DMS114 treated with DMSO at 0.1 percent for 48 hours (cell line): ENCODE measurements around the gene NFRKB.
"Not testable (repeated sequence)": the region's sequence is repeated elsewhere in the genome, so short reads cannot be mapped to it uniquely, and the experiment has no call there.

Experiments
- DNase-seq: peaks from one replicate; lab custom pipeline; 2025; ENCODE audit not compliant: unreplicated experiment; lab: John Stamatoyannopoulos, UW

Gene NFRKB

DNA sequence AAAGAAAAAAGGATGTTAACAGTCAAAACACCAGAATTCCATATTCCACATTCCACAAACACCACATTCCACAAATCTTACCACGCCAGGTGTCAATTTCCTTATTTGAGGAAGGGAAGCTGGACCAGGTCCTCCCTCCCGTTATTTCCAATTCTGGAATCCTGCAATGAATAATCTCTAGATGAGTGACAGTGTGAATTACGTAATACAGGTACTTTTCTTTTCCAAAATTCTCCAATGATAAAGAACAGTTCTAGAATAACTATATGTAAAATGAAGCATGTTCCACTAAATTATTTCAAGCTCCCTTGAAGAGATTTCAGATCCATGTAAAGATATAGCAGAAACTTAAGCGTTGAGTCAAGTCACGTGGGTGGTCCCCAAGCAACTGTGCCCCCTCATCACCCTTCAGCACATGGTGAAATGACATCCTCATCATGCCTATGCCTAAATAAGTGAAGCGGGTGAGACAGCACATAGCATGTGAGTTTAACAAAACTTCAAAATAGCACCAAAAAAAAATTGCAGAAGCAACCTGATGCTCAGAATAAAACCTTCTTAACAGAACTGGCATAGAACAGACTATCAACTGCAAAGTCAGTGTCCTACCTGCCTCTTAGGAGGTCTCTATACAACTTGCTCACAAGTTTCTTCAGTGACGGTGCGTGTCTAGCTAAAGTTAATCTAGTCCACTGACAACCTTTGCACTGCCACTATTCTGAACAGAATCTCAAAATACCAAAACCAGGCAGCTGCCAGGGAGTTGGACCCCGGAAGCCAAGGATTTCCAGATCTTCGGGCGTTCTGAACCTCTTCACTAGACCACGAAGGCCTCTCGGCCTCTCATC lies 876 bp downstream of the NFRKB start:
- no peak for DNase-seq

DNA sequence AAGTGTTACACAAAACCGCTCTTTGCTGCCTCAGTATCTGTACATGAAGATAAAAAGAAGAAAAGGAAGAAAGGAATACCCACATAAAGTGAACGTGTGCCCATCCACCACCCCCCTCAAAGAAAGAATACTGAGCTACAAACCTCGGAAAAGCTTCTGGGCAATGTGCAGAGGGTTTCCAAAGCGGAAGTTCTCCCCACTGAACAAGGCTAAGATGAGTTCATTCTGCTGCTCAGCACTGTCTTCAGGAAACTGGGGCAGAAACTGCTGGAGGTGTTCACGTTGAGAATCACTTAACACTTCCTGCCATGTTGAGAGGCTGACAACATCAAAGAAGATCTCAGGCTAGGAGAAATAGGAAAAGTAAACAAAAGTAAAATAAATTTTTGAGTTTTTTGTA lies 6.9 kb downstream of the NFRKB start:
- DNase-seq, result no peak

DNA sequence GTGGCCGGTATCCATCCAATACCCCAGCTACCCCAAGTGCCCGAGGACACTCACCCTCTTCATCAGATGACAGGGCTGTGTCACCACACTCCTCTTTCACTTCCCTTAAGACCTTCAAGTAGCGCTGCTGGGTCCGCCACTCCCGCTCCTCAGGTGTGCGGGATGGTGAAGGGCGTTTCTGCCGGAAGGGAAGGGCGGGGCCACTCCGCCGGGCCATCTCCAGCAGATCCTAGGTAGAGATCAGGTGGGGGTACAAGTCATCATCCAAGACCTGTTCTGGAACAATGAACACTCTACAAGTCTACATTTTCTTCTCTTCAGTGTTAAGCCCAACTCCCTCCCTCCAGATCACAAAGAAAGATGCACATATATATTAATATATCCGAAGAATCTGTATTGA lies 10.0 kb downstream of the NFRKB start:
- DNase-seq, result no peak

DNA sequence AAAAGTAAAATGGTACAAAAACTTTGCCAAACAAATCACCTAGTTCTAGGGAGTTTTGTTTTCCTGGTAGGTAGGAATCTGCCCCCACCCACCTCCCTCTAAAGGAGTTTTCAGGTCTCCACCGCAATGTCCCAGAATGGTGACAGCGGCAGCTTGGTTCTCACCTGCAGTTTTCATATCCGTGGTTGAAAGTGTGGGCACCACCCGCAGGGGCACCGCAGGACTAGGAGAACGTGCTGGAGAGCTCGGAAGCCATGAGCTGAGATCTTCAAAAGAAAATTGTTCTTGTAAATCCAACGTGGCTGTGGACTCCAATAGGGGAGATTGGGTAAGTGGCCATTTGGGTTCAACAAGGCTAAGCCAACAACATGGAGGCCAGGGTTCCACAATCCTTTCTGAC lies 10.8 kb downstream of the NFRKB start:
- no peak for DNase-seq

DNA sequence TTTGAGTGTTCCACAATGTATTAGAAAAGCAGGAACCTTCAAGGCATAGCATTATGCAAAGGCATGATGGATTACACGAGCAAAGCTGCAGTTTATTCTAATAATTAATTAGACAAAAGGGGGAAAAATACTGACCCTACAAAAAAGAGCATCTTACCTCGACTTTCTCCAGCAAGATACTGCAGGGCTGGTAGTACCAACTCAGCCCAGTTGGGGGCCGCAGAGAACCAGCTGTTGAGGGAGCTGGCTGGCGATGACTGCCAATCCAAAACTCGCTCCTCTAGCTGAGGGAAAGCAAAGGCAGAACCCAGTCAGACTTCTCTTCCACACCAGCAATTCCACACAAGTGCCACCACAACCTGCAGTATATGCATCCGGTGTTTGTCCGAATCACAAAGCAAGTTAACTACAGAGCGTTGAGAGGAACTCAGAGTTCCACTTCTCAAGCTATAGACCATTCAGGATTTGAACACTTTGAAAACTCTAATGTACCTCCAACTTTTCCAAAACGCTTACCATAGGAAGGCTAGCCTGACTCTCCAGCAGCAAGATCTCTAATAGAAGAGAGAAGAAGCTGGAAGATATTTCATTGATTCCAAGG lies 13.7 kb downstream of the NFRKB start:
- peak; percentile 12 for DNase-seq

DNA sequence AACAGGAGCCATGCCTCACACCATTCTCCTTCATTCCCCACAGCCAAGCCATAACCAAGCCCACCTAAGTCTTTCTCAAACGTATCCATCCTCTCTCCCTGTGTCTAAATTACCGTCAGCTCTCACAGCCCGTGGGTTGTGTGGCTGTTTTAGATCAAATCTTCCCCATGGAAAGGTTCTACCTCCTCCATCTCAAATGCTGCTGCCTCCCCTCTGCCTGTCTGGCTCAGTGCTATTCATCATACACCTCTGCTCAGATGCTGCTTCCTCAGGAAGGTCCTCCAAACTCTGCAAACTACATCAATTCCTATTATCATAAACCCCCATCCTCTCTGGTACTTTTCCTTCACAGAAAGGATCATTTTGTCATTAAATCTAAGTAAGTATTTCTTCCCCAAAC lies 15.1 kb downstream of the NFRKB start:
- no peak for DNase-seq

DNA sequence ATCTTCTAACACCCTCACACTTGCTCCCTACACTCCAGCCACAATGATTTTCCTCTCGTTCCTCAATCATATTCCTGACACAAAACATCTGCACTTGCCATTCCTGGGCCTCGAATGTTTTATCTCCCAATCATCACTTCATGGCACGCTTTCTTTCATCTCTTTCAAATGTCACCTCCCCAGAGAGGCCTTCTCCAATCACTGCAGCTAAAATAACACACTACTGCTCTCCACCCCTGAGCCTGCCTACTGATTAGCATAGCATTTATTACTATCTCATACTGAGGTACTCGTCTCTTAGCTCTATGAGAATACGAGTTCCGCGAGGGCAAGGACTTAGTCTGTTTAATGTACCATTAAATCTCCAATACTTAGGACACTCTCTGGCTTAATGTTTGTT lies 23.5 kb downstream of the NFRKB start:
- DNase-seq, result no peak

DNA sequence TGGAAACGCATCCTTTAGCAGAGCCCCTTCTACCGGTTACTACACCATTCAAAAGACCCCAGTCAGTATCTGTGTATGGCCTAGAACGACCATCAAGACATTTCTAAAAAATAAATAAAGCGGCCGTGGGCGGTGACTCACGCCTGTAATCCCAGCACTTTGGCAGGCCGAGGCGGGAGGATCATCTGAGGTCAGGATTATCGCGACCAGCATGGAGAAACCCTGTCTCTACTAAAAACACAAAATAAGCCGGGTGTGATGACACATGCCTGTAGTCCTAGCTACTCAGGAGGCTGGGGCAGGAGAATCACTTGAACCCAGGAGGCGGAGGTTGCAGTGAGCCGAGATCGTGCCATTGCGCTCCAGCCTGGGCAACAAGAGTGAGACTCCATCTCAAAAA lies 26.8 kb downstream of the NFRKB start:
- not testable (repeated sequence) for DNase-seq

DNA sequence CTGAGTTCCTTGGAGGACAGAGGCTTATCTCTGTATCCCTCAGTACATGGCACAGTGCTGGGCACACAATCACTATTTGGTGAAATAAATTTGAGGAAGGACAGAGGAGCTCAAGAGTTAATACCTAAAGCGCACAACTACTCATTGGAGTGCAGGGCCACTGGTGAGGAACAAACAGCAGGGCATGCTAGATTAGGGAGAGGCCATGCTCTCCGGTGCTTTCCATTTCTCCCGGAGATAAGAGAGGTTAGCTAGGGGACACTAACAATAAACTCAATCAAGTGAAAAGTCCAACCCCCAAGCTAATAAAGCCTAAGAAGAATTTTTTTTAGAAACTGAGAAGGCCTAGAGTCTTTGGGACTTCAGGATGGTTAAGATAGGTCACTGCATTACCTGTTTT lies 29.1 kb downstream of the NFRKB start:
- DNase-seq, result no peak

DNA sequence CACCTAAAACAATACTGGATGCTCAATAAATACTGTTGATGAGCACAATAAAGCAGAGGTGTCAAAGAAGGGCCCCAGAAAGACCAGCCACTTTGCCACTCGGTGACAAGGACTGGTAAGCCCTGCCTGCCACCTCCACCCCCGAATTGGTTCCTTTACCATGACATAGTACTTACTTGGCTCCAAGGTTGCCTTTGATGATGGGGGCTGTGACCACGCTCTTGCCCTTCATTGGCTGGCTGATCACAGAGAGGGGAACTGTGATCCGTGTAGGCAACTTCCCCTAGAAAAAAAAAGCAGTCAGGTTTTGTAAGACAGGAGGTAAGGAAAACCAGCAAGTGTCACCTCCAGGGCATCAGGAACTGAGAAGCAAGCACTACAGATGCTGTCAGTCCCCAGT lies 29.7 kb downstream of the NFRKB start:
- no peak for DNase-seq

DNA sequence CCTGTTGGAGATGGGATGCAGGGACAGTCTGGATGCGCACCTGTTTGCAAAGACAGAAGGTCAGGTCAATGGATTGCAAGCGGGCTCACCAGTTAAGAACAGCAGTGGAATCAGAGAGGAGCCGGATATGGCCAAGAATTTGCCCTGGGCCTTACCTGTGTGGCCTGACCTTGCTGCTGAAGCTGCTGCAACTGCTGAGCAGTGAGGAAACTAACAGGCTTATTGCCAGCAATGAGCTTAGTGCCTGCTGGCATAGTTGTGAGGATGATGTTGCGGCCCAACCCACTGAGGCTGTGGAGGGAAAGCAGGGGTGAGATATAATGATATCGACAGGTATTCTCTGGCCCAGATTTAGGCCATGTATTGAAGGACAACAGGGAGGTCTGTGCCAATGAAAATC lies 30.6 kb downstream of the NFRKB start:
- no peak for DNase-seq

DNA sequence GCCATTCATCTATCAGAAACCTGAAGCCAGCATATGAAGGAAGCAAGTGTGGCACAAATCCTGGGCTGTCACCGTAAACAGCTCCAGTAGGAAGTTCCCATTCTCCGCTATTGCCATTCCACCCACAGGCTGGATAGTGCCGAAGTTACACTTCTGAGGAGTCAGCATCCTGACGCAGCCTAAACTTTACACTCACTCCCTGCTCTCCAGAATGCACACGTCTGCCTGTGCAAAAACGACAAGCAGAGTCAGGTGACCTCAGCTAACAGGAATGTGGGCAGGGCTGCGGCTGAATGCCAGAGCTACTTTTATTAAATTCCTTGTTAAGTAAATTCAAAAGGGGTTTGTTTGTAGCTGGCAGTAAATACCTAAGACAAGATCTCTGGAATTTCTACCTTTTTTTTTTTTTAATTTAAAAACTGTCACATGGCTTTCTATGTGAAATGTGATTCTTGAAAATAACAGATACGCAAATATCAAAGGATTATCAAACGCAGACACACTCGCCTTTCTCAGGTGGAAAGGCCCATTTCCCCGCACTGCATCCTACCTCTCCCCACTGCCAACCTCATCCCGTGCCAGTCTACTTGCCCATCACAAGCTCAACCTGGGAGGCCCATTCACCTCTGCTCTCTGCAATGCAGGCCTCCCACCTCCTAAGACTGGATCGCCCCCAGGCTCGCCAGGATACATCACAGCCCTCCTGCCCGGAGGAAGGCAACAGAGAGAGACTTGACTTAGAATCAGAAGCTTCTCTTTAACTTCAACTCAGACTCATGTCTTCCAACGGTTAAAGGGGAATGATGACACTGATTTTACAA lies 33.5 kb downstream of the NFRKB start:
- no peak for DNase-seq

DNA sequence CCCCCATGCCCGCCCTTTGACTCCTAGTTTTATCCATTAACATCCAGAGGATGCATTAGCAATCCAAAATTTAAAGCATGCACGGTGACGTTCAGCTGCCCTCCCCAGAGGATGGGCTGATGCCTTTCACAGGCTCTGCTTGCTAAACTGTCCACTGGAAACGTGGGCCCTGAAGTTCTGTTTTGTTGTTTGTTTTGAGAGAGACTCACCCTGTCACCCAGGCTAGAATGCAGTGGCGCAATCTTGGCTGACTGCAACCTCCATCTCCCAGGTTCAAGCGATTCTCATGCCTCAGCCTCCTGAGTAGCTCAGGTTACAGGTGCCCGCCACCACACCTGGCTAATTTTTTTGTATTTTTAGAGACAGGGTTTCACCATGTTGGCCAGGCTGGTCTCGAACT lies 39.3 kb downstream of the NFRKB start:
- no peak for DNase-seq

DNA sequence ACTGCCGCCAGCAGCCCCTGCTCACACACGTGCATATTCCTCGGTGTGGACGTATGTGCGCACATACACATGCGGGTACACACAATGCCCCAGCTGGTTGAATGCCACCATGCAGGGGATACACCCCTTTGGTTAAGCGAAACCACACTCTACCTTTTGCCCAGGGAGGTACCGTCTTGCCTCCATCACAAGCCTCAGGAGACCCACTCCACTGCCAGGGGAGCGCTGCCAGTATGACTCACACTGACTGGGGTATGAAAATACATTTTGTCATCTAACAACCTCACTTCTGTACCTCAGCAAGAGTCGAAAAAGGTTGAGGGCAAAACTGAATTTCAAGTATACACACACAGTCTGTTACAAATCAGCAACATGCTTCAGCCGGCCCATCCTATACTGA lies 40.3 kb downstream of the NFRKB start:
- DNase-seq, result no peak

DNA sequence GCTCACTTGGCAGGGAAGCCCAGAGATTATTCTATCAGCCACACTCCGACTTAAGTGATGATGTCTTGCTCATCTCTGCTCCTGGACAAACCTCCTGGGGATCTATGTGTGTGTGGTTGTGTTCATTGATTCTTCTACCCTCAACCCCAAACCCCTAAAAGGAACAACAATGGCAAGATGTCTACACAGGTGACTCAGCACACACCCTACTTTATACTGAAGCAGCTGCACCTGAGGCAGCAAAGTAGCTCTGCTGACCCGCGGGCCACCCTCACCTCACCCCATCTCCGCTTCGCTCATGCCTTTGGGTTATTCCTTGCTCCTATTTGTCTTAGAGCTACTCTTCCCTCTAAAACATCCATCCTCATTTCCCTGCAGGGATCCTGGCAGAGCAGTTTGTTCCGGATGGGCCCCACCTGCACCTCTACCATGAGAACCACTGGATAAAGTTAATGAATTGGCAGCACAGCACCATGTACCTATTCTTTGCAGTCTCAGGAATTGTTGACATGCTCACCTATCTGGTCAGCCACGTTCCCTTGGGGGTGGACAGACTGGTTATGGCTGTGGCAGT lies 41.1 kb downstream of the NFRKB start:
- DNase-seq, result no peak

DNA sequence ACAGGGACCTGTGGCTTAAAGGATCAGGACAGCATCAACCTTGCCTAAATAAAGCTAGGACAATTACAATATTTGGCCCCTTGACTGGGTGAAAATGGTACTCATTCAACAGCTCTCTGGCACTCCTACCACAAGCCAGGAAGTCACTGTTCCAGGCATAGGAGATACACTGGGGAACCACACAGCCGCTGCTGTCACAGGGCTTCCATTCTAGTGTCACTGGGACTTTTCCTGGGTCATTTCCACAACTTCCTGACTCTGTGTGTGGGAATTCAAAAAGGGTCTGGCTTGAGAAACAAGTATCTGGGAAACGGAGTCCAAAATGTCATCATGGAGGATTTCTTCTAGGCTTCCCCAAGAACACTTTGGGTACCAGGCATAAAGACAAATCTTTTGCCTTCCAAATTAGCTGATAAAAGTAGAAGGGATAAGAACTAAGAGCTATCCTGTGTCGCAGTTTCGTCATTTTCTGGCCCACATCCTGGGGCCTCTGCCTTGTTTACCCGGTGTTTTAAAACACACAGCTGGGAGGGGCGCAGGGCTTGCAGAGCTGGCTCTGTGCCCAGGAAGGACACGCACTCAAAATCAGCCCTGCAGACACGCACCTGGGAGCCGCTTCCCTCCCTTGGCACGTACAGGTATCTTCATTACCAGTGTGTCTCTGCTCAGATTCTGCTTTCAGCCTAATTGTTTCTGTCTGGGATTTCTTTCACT lies 41.7 kb downstream of the NFRKB start:
- no peak for DNase-seq

DNA sequence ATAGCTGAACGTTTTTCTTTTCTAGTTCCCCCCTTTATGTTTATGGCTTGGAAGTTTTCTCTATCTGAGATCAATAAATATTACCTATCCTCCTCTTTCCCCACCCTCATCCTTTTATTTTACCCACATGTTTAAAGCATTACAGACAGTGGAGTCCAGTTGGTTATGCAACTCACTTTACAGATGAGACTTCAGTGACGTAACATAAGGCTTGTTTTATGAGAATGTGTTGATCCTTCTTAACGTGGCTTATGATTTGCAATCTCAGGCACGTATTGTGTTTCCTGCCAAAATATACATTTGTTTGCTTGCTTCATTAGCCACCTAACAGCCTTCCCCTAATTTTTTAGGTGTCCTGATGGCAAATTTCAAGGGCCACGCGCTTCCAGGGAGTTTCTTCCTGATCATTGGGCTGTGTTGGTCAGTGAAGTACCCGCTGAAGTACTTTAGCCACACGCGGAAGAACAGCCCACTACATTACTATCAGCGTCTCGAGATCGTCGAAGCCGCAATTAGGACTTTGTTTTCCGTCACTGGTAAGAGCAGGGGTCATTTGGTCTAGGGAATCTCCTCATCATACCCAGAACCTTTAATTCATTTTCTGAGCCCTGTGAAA lies 43.1 kb downstream of the NFRKB start:
- no peak for DNase-seq

DNA sequence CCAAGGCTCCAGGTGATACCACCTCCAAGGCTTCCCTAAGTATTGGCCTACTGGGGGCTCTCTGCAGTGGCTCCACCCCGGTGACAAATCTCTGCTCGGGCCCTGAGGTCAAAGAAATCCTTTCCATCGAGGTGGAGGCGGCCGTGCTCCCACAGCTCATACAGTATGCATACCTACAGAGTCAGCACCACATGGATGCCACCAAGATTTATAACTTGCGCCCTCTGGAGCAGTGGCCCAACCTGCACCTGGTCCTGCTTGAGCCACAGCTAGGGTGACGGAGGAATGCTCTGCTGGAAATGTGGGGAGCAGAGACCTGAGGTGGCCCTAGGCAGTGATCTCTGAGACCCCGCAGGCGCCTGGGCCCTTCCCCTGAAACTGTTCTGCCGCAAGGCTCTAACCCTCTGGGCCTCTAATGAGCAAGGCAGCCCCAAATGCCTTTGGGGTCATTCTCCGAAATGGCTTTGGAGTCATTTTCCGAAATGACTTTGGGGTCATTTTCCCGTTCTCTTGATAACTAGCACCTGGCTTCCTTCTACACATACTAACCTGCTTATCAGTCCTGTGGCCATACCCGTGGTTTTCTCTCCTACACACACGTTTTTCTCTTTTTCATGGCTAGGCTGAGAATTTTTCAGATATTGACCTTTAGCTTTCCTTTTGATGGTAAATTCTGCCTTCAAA lies 45.8 kb downstream of the NFRKB start:
- DNase-seq, result no peak

DNA sequence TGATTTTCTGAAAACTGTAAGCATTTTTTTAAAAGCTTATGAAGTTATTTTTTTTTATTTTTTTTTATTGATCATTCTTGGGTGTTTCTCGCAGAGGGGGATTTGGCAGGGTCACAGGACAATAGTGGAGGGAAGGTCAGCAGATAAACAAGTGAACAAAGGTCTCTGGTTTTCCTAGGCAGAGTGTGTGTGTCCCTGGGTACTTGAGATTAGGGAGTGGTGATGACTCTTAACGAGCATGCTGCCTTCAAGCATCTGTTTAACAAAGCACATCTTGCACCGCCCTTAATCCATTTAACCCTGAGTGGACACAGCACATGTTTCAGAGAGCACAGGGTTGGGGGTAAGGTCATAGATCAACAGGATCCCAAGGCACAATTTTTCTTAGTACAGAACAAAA lies 48.0 kb downstream of the NFRKB start:
- not testable (repeated sequence) for DNase-seq
